ENCODE data around the gene ZNF410. TPM values are rescaled to one million over a fixed set of nuclear protein-coding genes. Genes with fewer than 3 reads are reported as not detected.
"Not testable (repeated sequence)": the region's sequence is repeated elsewhere in the genome, so short reads cannot be mapped to it uniquely, and the experiment has no call there.

ZNF410 gene
- total RNA-seq, 3 donors from 2014 or later (not counting 1 experiment from before 2014, with no cell fraction given) = 111 to 118 (median 113) TPM

- ATAC-seq = no peak
- Histone ChIP-seq H3K27ac (ENCODE audit: low read length) (no peak overlapping the region), H3K27me3 (ENCODE audit: control insufficient read depth, insufficient read depth, low read length) (no peaks in the 10 kb centered on the region), H3K4me1 (ENCODE audit: control insufficient read depth, insufficient read depth, low read length) (peaks cover 13% of the 10 kb centered on the region), H3K9me3 (ENCODE audit: control insufficient read depth, insufficient read depth, low read length) (no peaks in the 10 kb centered on the region), H3K36me3 (ENCODE audit: control insufficient read depth, insufficient read depth, low read length) (peaks cover 12% of the 10 kb centered on the region), H3K4me3 (ENCODE audit: low read length) (no peak overlapping the region)
- 97% methylated on average over 5 of the region's 5 CpGs for WGBS (ENCODE audit: insufficient coverage)
- H3K4me1 Mint-ChIP-seq = peaks cover 42 to 53% of the 10 kb centered on the region in 2 donors
- DNase-seq = no peak
- H3K9me3 Mint-ChIP-seq = no peaks in the 10 kb centered on the region
- no peak for TF ChIP-seq CTCF (IDR thresholded peaks at IDR 0.05)
- H3K36me3 Mint-ChIP-seq = no peaks in the 10 kb centered on the region
- no peak overlapping the region for H3K4me3 Mint-ChIP-seq
- intact Hi-C loops (cut with micrococcal nuclease) = loop anchor here (5.0 to 10.0 kb wide), 2 partner anchors 125 to 137 kb away; partner anchors contain the start of genes BBOF1 and ENTPD5
- H3K27ac Mint-ChIP-seq = peak overlapping the region; percentile 99
- H3K27me3 Mint-ChIP-seq (ENCODE audit: low read depth in 2 of 2) = no peaks in the 10 kb centered on the region
Measured at GRCh38 chr14:73889376-73889775, 2.7 kb downstream of the ZNF410 start.

- H3K27me3 Mint-ChIP-seq (ENCODE audit: low read depth in 2 of 2); H3K4me3 ChIP-seq (ENCODE audit: low read length); H3K9me3 Mint-ChIP-seq; ATAC-seq; H3K9me3 ChIP-seq (ENCODE audit: control insufficient read depth, insufficient read depth, low read length); H3K27ac ChIP-seq (ENCODE audit: low read length); H3K27me3 ChIP-seq (ENCODE audit: control insufficient read depth, insufficient read depth, low read length); intact Hi-C loops (cut with micrococcal nuclease); H3K4me3 Mint-ChIP-seq; DNase-seq; H3K4me1 ChIP-seq (ENCODE audit: control insufficient read depth, insufficient read depth, low read length): not testable (repeated sequence)
- H3K36me3 Mint-ChIP-seq = peaks cover 12% of the 10 kb centered on the region
- peaks cover 56% of the 10 kb centered on the region for H3K36me3 ChIP-seq (ENCODE audit: control insufficient read depth, insufficient read depth, low read length)
- H3K4me1 Mint-ChIP-seq = peaks cover 10 to 18% of the 10 kb centered on the region in 2 donors
- peak overlapping the region in 1 of 2 donors; percentile 37 for H3K27ac Mint-ChIP-seq
- 99% methylated on average over 6 of the region's 6 CpGs for WGBS (ENCODE audit: insufficient coverage)
Measured at GRCh38 chr14:73894180-73894687, 7.6 kb downstream of the ZNF410 start.

- Mint-ChIP-seq H3K27me3 (ENCODE audit: low read depth in 2 of 2) (no peaks in the 10 kb centered on the region), H3K27ac (peak overlapping the region in 1 of 2 donors; percentile 4), H3K36me3 (peaks cover 12% of the 10 kb centered on the region), H3K4me3 (no peak overlapping the region), H3K9me3 (no peaks in the 10 kb centered on the region), H3K4me1 (peaks cover 5 to 13% of the 10 kb centered on the region in 2 donors)
- no peak for ATAC-seq
- intact Hi-C loops (cut with micrococcal nuclease) = no loop called here
- Histone ChIP-seq H3K9me3 (ENCODE audit: control insufficient read depth, insufficient read depth, low read length) (no peaks in the 10 kb centered on the region), H3K27me3 (ENCODE audit: control insufficient read depth, insufficient read depth, low read length) (no peaks in the 10 kb centered on the region), H3K4me3 (ENCODE audit: low read length) (no peak overlapping the region), H3K4me1 (ENCODE audit: control insufficient read depth, insufficient read depth, low read length) (no peaks in the 10 kb centered on the region), H3K27ac (ENCODE audit: low read length) (no peak overlapping the region), H3K36me3 (ENCODE audit: control insufficient read depth, insufficient read depth, low read length) (peaks cover 64% of the 10 kb centered on the region)
- TF ChIP-seq CTCF (IDR thresholded peaks at IDR 0.05) = no peak
- DNase-seq = no peak
- 80% methylated on average over 1 of the region's 1 CpG for WGBS (ENCODE audit: insufficient coverage)
Measured at GRCh38 chr14:73895939-73896338, 9.3 kb downstream of the ZNF410 start.

- ATAC-seq = no peak
- H3K4me1 ChIP-seq (ENCODE audit: control insufficient read depth, insufficient read depth, low read length) = no peaks in the 10 kb centered on the region
- no peak overlapping the region for H3K4me3 ChIP-seq (ENCODE audit: low read length)
- Mint-ChIP-seq H3K36me3 (peaks cover 12% of the 10 kb centered on the region), H3K27me3 (ENCODE audit: low read depth in 2 of 2) (no peaks in the 10 kb centered on the region), H3K27ac (peak overlapping the region; percentile 4 to 49), H3K4me1 (peaks cover 5 to 11% of the 10 kb centered on the region in 2 donors), H3K4me3 (no peak overlapping the region), H3K9me3 (no peaks in the 10 kb centered on the region)
- no peak for TF ChIP-seq CTCF (IDR thresholded peaks at IDR 0.05)
- H3K27ac ChIP-seq (ENCODE audit: low read length) = no peak overlapping the region
- no peaks in the 10 kb centered on the region for H3K27me3 ChIP-seq (ENCODE audit: control insufficient read depth, insufficient read depth, low read length)
- DNase-seq = no peak
- 77% methylated on average over 1 of the region's 1 CpG for WGBS (ENCODE audit: insufficient coverage)
- H3K36me3 ChIP-seq (ENCODE audit: control insufficient read depth, insufficient read depth, low read length) = peaks cover 64% of the 10 kb centered on the region
- intact Hi-C loops (cut with micrococcal nuclease) = no loop called here
- H3K9me3 ChIP-seq (ENCODE audit: control insufficient read depth, insufficient read depth, low read length) = no peaks in the 10 kb centered on the region
Measured at GRCh38 chr14:73896521-73896920, 9.9 kb downstream of the ZNF410 start.

Data from natural killer cell (primary cell).